Peyer's patch (tissue), 4 donors: ENCODE data around the gene OTUB1. TPM values are rescaled to one million over a fixed set of nuclear protein-coding genes. Genes with fewer than 3 reads are reported as not detected.

Experiments
- DNase-seq, 3 donors: peaks; one replicate each; pipeline ENCODE4 v3.0.0-alpha.2; 2017 to 2019
- H3K27ac ChIP-seq, 4 donors: fragments of 200-600 bp; sonication (generic); one replicate each; pipeline ENCODE4 v1.5.1; 2016 to 2019
- H3K27me3 ChIP-seq, 2 donors: fragments of 200-600 bp; sonication (generic); one replicate each; pipeline ENCODE4 v1.5.1; 2019
- H3K36me3 ChIP-seq, 3 donors: fragments of 200-600 bp; sonication (generic); one replicate each; pipeline ENCODE4 v1.5.1; 2016 to 2019
- H3K4me1 ChIP-seq, 4 donors: fragments of 200-600 bp; sonication (generic); one replicate each; pipeline ENCODE4 v1.5.1; 2016 to 2019
- H3K4me3 ChIP-seq, 4 donors: fragments of 200-600 bp; sonication (generic); 1 replicate in 3 of 4; 2 replicates in 1 of 4; pipeline ENCODE4 v1.5.1; 2016 to 2019; ENCODE audit warnings: mild to moderate bottlenecking in 1 of 4
- H3K9me3 ChIP-seq, 4 donors: fragments of 200-600 bp; sonication (generic); one replicate each; pipeline ENCODE4 v1.5.1; 2016 to 2019; ENCODE audit warnings: mild to moderate bottlenecking in 1 of 4
- CTCF ChIP-seq, 6 experiments: fragments of 450-650 bp in 4 of 6; fragments of 200-600 bp in 2 of 6; sonication (generic) in 1 of 6; IDR thresholded peaks; one replicate each; pipeline ENCODE4 v1.5.1; 2017 to 2019; ENCODE audit warnings: antibody characterized with exemption in 6 of 6, mild to moderate bottlenecking in 3 of 6, moderate library complexity in 1 of 6
- POLR2A ChIP-seq, 2 donors: fragments of 450-650 bp; IDR thresholded peaks; one replicate each; pipeline ENCODE4 v1.5.1; 2017; ENCODE audit warnings: antibody characterized with exemption in 2 of 2, mild to moderate bottlenecking in 2 of 2, moderate library complexity in 2 of 2
- total RNA-seq, 4 donors: library from RNA; depleted of rRNA; stranded (reverse); fragments of >200 nt; gene quantifications; one replicate each; pipeline ENCODE4 v1.1.0, GENCODE V29; 2016

OTUB1 gene
- total RNA-seq, 4 donors from 2014 or later = 79.2 to 110 (median 95.4) TPM

GRCh38 chr11:64008283-64008913 lies 22.2 kb downstream of the OTUB1 start:
- Histone ChIP-seq H3K27me3 (no peaks in the 10 kb centered on the region), H3K4me3 (peak overlapping the region in 1 of 4 donors; percentile 52), H3K9me3 (no peaks in the 10 kb centered on the region), H3K4me1 (peaks cover 0 to 19% (median 0%) of the 10 kb centered on the region in 4 donors), H3K36me3 (no peaks in the 10 kb centered on the region), H3K27ac (no peak overlapping the region)
- no peak for DNase-seq
- no peak for TF ChIP-seq CTCF (IDR thresholded peaks at IDR 0.05)
- TF ChIP-seq POLR2A (IDR thresholded peaks at IDR 0.05) = no peak

- Histone ChIP-seq H3K27me3 (no peaks in the 10 kb centered on the region), H3K36me3 (no peaks in the 10 kb centered on the region), H3K9me3 (no peaks in the 10 kb centered on the region), H3K4me3 (no peak overlapping the region), H3K27ac (no peak overlapping the region), H3K4me1 (peaks cover 0 to 19% (median 0%) of the 10 kb centered on the region in 4 donors)
- DNase-seq = no peak
- no peak for TF ChIP-seq CTCF (IDR thresholded peaks at IDR 0.05)
- TF ChIP-seq POLR2A (IDR thresholded peaks at IDR 0.05) = no peak
Observed at GRCh38 chr11:64008914-64009633, 22.8 kb downstream of the OTUB1 start.

GRCh38 chr11:64009710-64010109 lies 23.5 kb downstream of the OTUB1 start:
- H3K9me3 ChIP-seq = no peaks in the 10 kb centered on the region
- no peak for TF ChIP-seq POLR2A (IDR thresholded peaks at IDR 0.05)
- TF ChIP-seq CTCF (IDR thresholded peaks at IDR 0.05) = no peak
- H3K36me3 ChIP-seq = no peaks in the 10 kb centered on the region
- no peak overlapping the region for H3K27ac ChIP-seq
- no peaks in the 10 kb centered on the region for H3K27me3 ChIP-seq
- H3K4me1 ChIP-seq = peaks cover 0 to 19% (median 0%) of the 10 kb centered on the region in 4 donors
- no peak overlapping the region for H3K4me3 ChIP-seq
- DNase-seq = no peak

- DNase-seq = no peak
- Histone ChIP-seq H3K4me1 (peaks cover 0 to 19% (median 0%) of the 10 kb centered on the region in 4 donors), H3K27ac (no peak overlapping the region), H3K9me3 (no peaks in the 10 kb centered on the region), H3K4me3 (no peak overlapping the region), H3K36me3 (no peaks in the 10 kb centered on the region), H3K27me3 (no peaks in the 10 kb centered on the region)
- TF ChIP-seq POLR2A (IDR thresholded peaks at IDR 0.05) = no peak
Observed at GRCh38 chr11:64010783-64011182, 24.5 kb downstream of the OTUB1 start.

GRCh38 chr11:64011371-64011770 lies 25.1 kb downstream of the OTUB1 start:
- Histone ChIP-seq H3K27ac (no peak overlapping the region), H3K4me1 (peaks cover 0 to 19% (median 0%) of the 10 kb centered on the region in 4 donors)
- no peak for TF ChIP-seq POLR2A (IDR thresholded peaks at IDR 0.05)
- no peak for TF ChIP-seq CTCF (IDR thresholded peaks at IDR 0.05)

More at GRCh38 chr11:64011371-64011770, 25.1 kb downstream of the OTUB1 start:
- H3K4me3 ChIP-seq = no peak overlapping the region
- no peaks in the 10 kb centered on the region for H3K36me3 ChIP-seq
- no peak for DNase-seq
- H3K9me3 ChIP-seq = no peaks in the 10 kb centered on the region
- H3K27me3 ChIP-seq = no peaks in the 10 kb centered on the region
